Measurements from ENCODE around the gene TAS2R38. TPM values are rescaled to one million over a fixed set of nuclear protein-coding genes. Genes with fewer than 3 reads are reported as not detected.

TAS2R38 gene
- total RNA-seq, 1 experiment from 2014 or later: not detected

GRCh38 chr7:141943846-141944245, 29.7 kb downstream of the TAS2R38 start:
- no TSS peak for BruUV-seq (replicated peaks)
- intact Hi-C loops (cut with micrococcal nuclease; ENCODE audit: unreplicated experiment): no loop called here
- Mint-ChIP-seq H3K36me3 (ENCODE audit: insufficient read depth, unreplicated experiment) (no peaks in the 10 kb centered on the region), H3K4me1 (ENCODE audit: low read depth, unreplicated experiment) (no peaks in the 10 kb centered on the region), H3K27ac (ENCODE audit: unreplicated experiment) (no peak overlapping the region), H3K4me3 (ENCODE audit: low read depth, unreplicated experiment) (no peak overlapping the region), H3K9me3 (ENCODE audit: low read depth, unreplicated experiment) (peaks cover 13% of the 10 kb centered on the region), H3K27me3 (ENCODE audit: unreplicated experiment) (no peaks in the 10 kb centered on the region)
- no peak for TF ChIP-seq CTCF (IDR thresholded peaks at IDR 0.05; ENCODE audit: unreplicated experiment)
- no peak for DNase-seq
- CTCF ChIA-PET: no interaction called here

- Mint-ChIP-seq H3K36me3 (ENCODE audit: insufficient read depth, unreplicated experiment) (no peaks in the 10 kb centered on the region), H3K27ac (ENCODE audit: unreplicated experiment) (no peak overlapping the region), H3K4me3 (ENCODE audit: low read depth, unreplicated experiment) (no peak overlapping the region), H3K4me1 (ENCODE audit: low read depth, unreplicated experiment) (no peaks in the 10 kb centered on the region), H3K9me3 (ENCODE audit: low read depth, unreplicated experiment) (peaks cover 13% of the 10 kb centered on the region), H3K27me3 (ENCODE audit: unreplicated experiment) (no peaks in the 10 kb centered on the region)
- TF ChIP-seq CTCF (IDR thresholded peaks at IDR 0.05; ENCODE audit: unreplicated experiment): no peak
- intact Hi-C loops (cut with micrococcal nuclease; ENCODE audit: unreplicated experiment): no loop called here
- no peak for DNase-seq
- BruUV-seq (replicated peaks): no TSS peak
- CTCF ChIA-PET: no interaction called here
Observed at GRCh38 chr7:141941075-141941474, 32.5 kb downstream of the TAS2R38 start.

GRCh38 chr7:141930211-141930610, 43.4 kb downstream of the TAS2R38 start:
- TF ChIP-seq CTCF (IDR thresholded peaks at IDR 0.05; ENCODE audit: unreplicated experiment): no peak
- Mint-ChIP-seq H3K9me3 (ENCODE audit: low read depth, unreplicated experiment) (no peaks in the 10 kb centered on the region), H3K4me3 (ENCODE audit: low read depth, unreplicated experiment) (no peak overlapping the region), H3K36me3 (ENCODE audit: insufficient read depth, unreplicated experiment) (no peaks in the 10 kb centered on the region), H3K27ac (ENCODE audit: unreplicated experiment) (no peak overlapping the region), H3K4me1 (ENCODE audit: low read depth, unreplicated experiment) (no peaks in the 10 kb centered on the region), H3K27me3 (ENCODE audit: unreplicated experiment) (no peaks in the 10 kb centered on the region)
- CTCF ChIA-PET: no interaction called here
- no TSS peak for BruUV-seq (replicated peaks)
- intact Hi-C loops (cut with micrococcal nuclease; ENCODE audit: unreplicated experiment): no loop called here
- DNase-seq: no peak

GRCh38 chr7:141928845-141929195, 44.8 kb downstream of the TAS2R38 start:
- Mint-ChIP-seq H3K27ac (ENCODE audit: unreplicated experiment) (no peak overlapping the region), H3K4me1 (ENCODE audit: low read depth, unreplicated experiment) (no peaks in the 10 kb centered on the region), H3K27me3 (ENCODE audit: unreplicated experiment) (no peaks in the 10 kb centered on the region), H3K4me3 (ENCODE audit: low read depth, unreplicated experiment) (no peak overlapping the region), H3K36me3 (ENCODE audit: insufficient read depth, unreplicated experiment) (no peaks in the 10 kb centered on the region), H3K9me3 (ENCODE audit: low read depth, unreplicated experiment) (no peaks in the 10 kb centered on the region)
- TF ChIP-seq CTCF (IDR thresholded peaks at IDR 0.05; ENCODE audit: unreplicated experiment): no peak
- CTCF ChIA-PET: no interaction called here
- intact Hi-C loops (cut with micrococcal nuclease; ENCODE audit: unreplicated experiment): no loop called here
- no peak for DNase-seq
- BruUV-seq (replicated peaks): no TSS peak

Data from Calu3 (cell line).